Measurements from ENCODE around the gene C4BPB. TPM values are rescaled to one million over a fixed set of nuclear protein-coding genes. Genes with fewer than 3 reads are reported as not detected.
A peak's percentile ranks its signal among the peaks of the same experiment; 100 is the strongest.

C4BPB gene
- total RNA-seq, 4 donors from 2014 or later, result 5.3 to 18.1 (median 8.6) TPM; not detected in 1

GRCh38 chr1:207067665-207068064, 21.0 kb upstream of the C4BPB start:
- Histone ChIP-seq H3K4me3 (peak overlapping the region in 2 of 4 donors; percentile 16 to 18), H3K9me3 (no peaks in the 10 kb centered on the region), H3K4me1 (peaks cover 0 to 18% (median 0%) of the 10 kb centered on the region in 4 donors), H3K36me3 (peaks cover 0 to 83% (median 0%) of the 10 kb centered on the region in 3 donors), H3K27ac (peak overlapping the region in 3 of 4 donors; percentile 72 to 89 (median 88)), H3K27me3 (no peaks in the 10 kb centered on the region)
- DNase-seq, result no peak
- TF ChIP-seq CTCF (IDR thresholded peaks at IDR 0.05), result no peak
- TF ChIP-seq POLR2A (IDR thresholded peaks at IDR 0.05), result peak in 1 of 2 donors; percentile 87

GRCh38 chr1:207069061-207069460, 19.6 kb upstream of the C4BPB start:
- peaks cover 0 to 18% (median 0%) of the 10 kb centered on the region in 4 donors for H3K4me1 ChIP-seq
- DNase-seq, result no peak
- H3K27ac ChIP-seq, result peak overlapping the region in 1 of 4 donors; percentile 17
- no peaks in the 10 kb centered on the region for H3K9me3 ChIP-seq
- TF ChIP-seq CTCF (IDR thresholded peaks at IDR 0.05) (no peak), POLR2A (IDR thresholded peaks at IDR 0.05) (no peak)
- no peak overlapping the region for H3K4me3 ChIP-seq
- no peaks in the 10 kb centered on the region for H3K27me3 ChIP-seq
- peaks cover 0 to 82% (median 0%) of the 10 kb centered on the region in 3 donors for H3K36me3 ChIP-seq

DNA sequence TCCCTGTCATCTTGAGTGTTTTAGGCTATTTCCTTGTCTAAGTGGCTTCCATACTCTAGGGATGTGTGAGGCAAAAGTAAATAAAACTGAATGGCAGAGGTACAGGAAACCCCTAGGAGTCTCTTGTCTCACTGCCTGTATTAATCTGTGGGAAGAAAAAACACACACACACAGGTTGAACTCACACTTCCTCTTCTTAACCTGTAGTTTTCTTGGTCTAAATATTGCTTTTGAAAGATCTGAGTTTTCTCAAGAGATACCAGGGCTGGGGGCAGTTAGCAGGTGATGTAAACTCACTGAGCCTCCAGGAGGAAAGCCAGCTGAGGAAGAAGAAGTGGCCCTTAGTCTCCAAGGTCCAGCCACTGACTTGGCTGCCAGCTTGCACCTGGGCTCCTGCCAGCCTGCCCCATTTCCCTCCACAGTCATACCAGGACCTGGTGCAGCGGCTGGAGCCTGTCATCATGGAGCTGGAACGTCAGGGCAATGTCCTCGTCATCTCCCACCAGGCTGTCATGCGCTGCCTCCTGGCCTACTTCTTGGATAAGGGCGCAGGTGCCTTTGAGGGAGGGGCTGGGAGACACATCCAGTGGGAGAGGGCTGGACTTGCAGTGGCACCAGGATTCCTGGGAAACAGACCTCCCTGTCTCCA, 18.7 kb upstream of the C4BPB start:
- Histone ChIP-seq H3K4me3 (no peak overlapping the region), H3K4me1 (peaks cover 0 to 14% (median 0%) of the 10 kb centered on the region in 4 donors), H3K27me3 (no peaks in the 10 kb centered on the region), H3K27ac (peak overlapping the region in 1 of 4 donors; percentile 22), H3K36me3 (peaks cover 0 to 81% (median 0%) of the 10 kb centered on the region in 3 donors), H3K9me3 (no peaks in the 10 kb centered on the region)
- TF ChIP-seq CTCF (IDR thresholded peaks at IDR 0.05) (no peak), POLR2A (IDR thresholded peaks at IDR 0.05) (no peak)
- no peak for DNase-seq

GRCh38 chr1:207070811-207071210, 17.8 kb upstream of the C4BPB start:
- DNase-seq, result no peak
- Histone ChIP-seq H3K9me3 (no peaks in the 10 kb centered on the region), H3K27me3 (no peaks in the 10 kb centered on the region), H3K36me3 (peaks cover 0 to 81% (median 0%) of the 10 kb centered on the region in 3 donors), H3K4me3 (no peak overlapping the region), H3K4me1 (peaks cover 0 to 13% (median 0%) of the 10 kb centered on the region in 4 donors), H3K27ac (no peak overlapping the region)
- TF ChIP-seq CTCF (IDR thresholded peaks at IDR 0.05), result no peak
- no peak for TF ChIP-seq POLR2A (IDR thresholded peaks at IDR 0.05)

- DNase-seq, result no peak
- no peaks in the 10 kb centered on the region for H3K9me3 ChIP-seq
- H3K36me3 ChIP-seq, result peaks cover 0 to 75% (median 0%) of the 10 kb centered on the region in 3 donors
- H3K27me3 ChIP-seq, result no peaks in the 10 kb centered on the region
- H3K27ac ChIP-seq, result no peak overlapping the region
- TF ChIP-seq POLR2A (IDR thresholded peaks at IDR 0.05), result no peak
- TF ChIP-seq CTCF (IDR thresholded peaks at IDR 0.05), result no peak
- H3K4me3 ChIP-seq, result no peak overlapping the region
- peaks cover 0 to 7% (median 0%) of the 10 kb centered on the region in 4 donors for H3K4me1 ChIP-seq
These were observed 17.2 kb upstream of the C4BPB start for GRCh38 chr1:207071426-207071825.

Measured in Peyer's patch (tissue), 4 donors.